ENCODE results near the gene GPC5. TPM values are rescaled to one million over a fixed set of nuclear protein-coding genes. Genes with fewer than 3 reads are reported as not detected.
A peak's percentile ranks its signal among the peaks of the same experiment; 100 is the strongest.

GPC5 gene
- total RNA-seq, 1 donor from 2014 or later, result 2.2 TPM

GRCh38 chr13:91464336-91464735, 65.9 kb downstream of the GPC5 start:
- no peak for DNase-seq

GRCh38 chr13:91467236-91467635, 68.8 kb downstream of the GPC5 start:
- no peak for DNase-seq

DNA sequence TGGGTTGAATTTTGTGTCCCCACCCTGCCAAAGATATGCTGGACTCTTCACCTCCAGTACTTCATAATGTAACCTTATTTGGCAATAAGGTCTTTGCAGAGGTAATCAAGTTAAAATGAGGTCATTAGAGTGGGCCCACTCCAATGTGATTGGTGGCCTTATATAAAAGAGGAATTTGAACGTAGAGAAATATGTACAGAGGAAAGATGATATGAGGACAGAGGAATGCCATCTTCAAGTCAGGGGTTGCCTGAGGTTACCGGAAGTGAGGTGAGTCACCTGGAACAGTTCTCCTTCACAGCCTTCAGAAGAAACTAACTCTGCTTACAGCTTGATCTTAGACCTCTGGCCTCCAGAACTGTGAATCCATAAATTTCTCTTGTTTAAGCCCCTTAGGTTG, 69.9 kb downstream of the GPC5 start:
- no peak for DNase-seq

DNA sequence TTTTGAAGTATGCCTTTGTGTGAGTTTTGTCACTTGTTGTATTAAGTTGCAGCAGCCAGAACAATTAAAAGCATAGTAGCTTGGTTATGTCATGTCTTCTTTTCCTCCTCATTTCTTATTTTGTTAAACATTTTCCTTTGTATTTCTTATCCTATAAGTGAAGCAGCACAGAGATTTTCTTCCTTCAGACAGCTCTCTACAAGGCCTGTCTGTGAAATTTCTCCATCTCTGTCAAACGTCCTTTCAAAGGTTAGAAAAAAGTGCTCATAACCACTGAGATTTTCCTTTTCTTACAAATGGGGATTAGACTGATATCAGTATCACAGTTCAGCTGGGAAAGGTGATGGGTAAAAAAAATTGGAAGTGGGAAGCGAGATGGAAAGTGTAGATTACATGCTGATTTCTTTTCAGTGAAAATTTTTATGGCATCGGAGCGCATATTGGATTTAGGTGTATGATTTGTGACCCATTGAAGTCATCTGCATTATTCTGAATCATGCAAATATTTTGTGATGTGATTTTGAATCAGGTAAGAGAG, 71.7 kb downstream of the GPC5 start:
- DNase-seq, result no peak

DNA sequence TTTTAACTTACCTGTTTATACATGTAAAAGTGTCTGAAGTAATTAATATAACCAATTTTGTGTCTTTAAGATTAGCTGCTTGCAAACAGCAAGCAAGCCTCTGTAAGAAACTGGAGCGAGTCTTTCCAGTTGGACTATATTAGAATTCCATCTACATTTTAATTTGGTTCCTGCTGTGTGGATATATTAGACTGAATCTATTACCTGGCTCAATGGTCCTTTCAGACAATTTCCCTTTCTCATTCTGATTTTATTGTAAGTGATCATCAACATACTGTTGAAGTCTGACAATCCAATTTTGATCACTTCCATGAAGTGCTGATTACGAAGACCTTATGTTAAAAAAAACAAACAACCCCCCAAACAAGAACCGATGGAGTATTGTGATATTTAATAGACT, 72.3 kb downstream of the GPC5 start:
- DNase-seq, result no peak

DNA sequence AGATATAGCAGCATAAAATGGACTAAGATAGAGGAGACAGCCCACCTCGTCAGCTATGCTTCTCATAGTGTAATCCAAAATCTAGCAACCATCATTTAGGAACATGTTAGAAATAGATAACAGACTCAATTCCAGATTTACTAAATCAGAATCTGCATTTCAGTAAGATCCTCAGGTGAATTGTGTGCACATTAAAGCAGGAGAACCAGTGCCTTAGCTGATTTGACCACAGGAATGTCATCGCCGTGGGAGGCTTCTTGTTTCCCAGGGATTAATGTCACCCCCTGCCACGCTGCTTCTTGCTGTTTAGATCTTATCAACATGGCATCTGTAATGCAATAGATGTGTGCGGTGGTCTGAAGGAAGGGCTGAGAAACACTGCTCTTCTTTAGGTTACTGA, 84.0 kb downstream of the GPC5 start:
- no peak for DNase-seq

- no peak for DNase-seq
These were observed 93.6 kb downstream of the GPC5 start for GRCh38 chr13:91491980-91492379.

- no peak for DNase-seq
These were observed 95.0 kb downstream of the GPC5 start for GRCh38 chr13:91493442-91493841.

DNA sequence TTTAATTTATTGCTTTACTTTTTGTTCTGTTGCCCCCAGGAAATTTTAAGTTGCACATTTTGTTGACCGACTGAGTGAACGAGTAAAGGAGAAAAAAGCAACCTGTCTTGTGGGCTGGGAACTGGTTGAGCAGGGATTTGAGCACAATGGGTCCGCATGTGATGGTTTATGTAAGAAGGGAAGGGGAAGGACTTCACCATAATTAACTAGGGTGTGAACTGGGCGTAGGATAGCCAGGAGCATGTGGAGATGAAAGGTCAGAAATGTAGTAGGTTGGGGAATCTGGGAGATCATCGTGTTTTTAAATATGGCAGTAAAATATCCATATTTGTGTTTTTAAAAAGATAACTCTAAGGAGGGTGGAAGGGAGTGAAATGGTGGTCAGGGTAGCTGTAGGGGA, 99.9 kb downstream of the GPC5 start:
- DNase-seq, result no peak

DNA sequence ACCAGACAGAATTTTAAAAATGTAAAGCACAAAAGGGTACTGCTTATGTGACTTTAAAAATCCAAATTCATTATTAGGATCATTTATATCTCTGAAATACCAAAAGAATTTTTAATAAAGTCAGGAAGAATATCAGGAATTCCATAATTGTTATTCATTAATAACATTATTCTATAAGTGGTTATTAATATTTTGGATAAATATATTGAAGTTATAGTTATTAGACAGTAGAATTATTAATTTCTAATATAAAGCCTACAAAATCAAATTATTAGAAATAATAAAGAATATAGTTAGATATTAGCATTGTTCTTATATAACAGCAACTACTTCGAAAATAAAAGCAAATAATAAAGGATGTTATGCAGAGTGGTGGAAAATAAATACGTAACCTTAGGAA, 105.8 kb downstream of the GPC5 start:
- DNase-seq, result no peak

- DNase-seq, result no peak
These were observed 108.3 kb downstream of the GPC5 start for GRCh38 chr13:91506759-91507158.

DNA sequence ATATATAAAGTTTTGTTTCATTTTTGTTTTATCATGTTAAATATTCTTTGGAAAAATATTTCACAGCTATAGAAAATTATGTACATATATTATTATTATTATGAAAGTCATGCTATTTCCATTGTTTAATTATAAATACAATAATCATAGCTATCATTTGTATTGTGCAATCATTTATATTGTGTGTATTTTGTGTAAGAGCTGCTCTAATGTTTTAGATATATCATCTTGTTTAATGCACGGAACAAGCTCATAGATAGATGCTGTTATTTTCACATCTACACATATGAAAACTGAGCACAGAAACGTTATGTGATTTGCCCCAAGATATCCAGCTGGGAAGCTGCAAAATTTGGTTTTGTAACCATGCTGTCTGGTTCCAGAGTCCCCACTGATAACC, 111.6 kb downstream of the GPC5 start:
- DNase-seq, result no peak

DNA sequence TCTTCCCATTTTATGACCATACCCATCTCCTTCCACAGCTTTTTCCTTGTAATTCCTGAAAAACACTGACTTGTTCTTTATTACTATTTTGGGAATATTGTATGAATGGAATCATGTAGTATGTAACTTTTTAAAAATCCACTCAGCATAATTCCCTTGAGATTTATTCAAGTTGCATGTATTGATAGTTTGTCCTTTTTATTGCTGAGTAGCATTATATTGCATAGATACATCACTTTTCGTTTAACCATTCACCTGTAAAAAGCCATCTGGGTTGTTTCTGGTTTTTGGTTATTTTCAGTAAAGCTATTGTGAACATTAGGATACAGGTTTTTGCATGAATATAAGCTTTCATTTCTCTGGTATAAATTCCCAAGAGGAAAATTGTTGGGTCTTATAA, 115.4 kb downstream of the GPC5 start:
- no peak for DNase-seq

GRCh38 chr13:91516799-91517198, 118.4 kb downstream of the GPC5 start:
- DNase-seq, result no peak

- no peak for DNase-seq
These were observed 122.5 kb downstream of the GPC5 start for GRCh38 chr13:91520952-91521351.

DNA sequence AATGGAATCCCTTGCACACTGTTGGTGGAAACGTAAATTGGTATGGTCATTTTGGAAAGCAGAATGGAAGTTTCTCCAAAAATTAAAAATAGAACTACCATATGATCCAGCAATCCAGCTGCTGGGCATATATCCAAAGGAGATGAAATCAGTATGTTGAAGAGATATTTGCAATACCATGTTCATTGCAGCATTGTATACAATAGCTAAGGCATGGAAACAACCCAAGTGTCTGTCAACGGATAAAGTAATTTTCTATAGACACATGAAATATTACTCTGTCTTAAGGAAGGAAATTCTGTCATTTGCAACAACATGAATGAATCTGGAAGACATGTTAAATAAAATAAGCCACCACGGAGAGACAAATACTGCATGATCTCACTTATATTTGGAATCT, 124.7 kb downstream of the GPC5 start:
- peak; percentile 96 for DNase-seq

DNA sequence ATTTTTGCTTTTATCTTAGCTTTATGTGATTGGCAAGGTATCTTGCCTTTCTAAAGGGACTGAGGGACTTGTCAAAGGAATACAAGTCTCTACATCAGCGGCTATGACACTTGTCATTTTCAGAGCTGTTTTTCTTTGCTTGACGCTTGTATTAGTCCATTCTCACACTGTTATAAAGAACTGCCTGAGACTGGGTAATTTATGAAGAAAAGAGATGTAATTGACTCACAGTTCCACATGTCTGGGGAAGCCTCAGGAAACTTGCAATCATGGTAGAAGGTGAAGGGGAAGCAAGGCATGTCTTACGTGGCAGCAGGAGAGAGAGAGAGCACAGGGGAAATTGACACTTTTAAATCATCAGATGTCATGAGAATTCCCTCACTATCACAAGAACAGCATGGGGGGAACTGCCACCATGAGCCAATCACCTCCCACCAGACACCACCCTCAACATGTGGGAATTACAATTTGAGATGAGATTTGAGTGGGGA, 128.2 kb downstream of the GPC5 start:
- DNase-seq, result no peak

GRCh38 chr13:91529739-91530482, 131.5 kb downstream of the GPC5 start:
- no peak for DNase-seq

GRCh38 chr13:91531646-91532045, 133.2 kb downstream of the GPC5 start:
- DNase-seq, result no peak

DNA sequence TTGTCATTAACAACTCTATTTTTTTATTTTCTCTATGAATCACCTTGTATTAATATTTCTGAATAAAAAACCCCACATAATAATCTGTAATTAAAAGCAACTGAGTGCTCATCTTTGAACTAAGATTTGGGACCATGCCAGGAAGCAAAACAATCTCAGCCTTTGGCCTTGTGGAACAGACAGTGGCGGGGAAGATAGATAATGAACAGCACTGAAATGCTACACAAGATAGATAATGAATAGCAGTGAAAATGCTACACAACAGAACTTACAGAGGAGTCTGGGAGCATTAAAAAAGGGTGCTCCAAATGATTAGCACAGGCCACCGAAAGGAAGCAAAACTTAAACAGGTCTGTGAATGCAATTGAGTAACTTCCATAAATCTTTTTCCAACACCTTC, 134.9 kb downstream of the GPC5 start:
- no peak for DNase-seq

- no peak for DNase-seq
These were observed 136.6 kb downstream of the GPC5 start for GRCh38 chr13:91534996-91535395.

- no peak for DNase-seq
These were observed 139.0 kb downstream of the GPC5 start for GRCh38 chr13:91537376-91537775.

- no peak for DNase-seq
These were observed 141.1 kb downstream of the GPC5 start for GRCh38 chr13:91539286-91540157.
